HEK293 (cell line): Measurements from ENCODE around the gene DDX27.

Source experiments
- AEBP2 ChIP-seq: fragments of 450-650 bp; formaldehyde crosslinking; IDR thresholded peaks from 2 replicates; pipeline ENCODE4 v1.5.1; 2016; ENCODE audit warnings: missing biosample characterization, missing genetic modification characterization, borderline replicate concordance
- CTCF ChIP-seq: fragments of 450-650 bp; formaldehyde crosslinking; IDR thresholded peaks from 2 replicates; pipeline ENCODE4 v1.5.1; 2016; ENCODE audit warnings: missing biosample characterization, missing genetic modification characterization
- FEZF1 ChIP-seq: fragments of 450-650 bp; formaldehyde crosslinking; IDR thresholded peaks from 2 replicates; pipeline ENCODE4 v1.5.1; 2016; ENCODE audit warnings: missing biosample characterization, missing genetic modification characterization
- GLI2 ChIP-seq: fragments of 450-650 bp; formaldehyde crosslinking; IDR thresholded peaks from 2 replicates; pipeline ENCODE4; 2017; ENCODE audit warnings: missing biosample characterization, missing genetic modification characterization, low read depth, borderline replicate concordance
- KLF16 ChIP-seq: fragments of 450-650 bp; formaldehyde crosslinking; IDR thresholded peaks from 2 replicates; pipeline ENCODE4 v1.5.1; 2017; ENCODE audit warnings: missing biosample characterization, missing genetic modification characterization
- KLF7 ChIP-seq: fragments of 450-650 bp; formaldehyde crosslinking; IDR thresholded peaks from 2 replicates; pipeline ENCODE4 v1.5.1; 2016; ENCODE audit warnings: missing biosample characterization, missing genetic modification characterization, borderline replicate concordance
- KLF8 ChIP-seq: fragments of 450-650 bp; formaldehyde crosslinking; IDR thresholded peaks from 2 replicates; pipeline ENCODE4 v1.5.1; 2016; ENCODE audit warnings: missing biosample characterization, missing genetic modification characterization
- MEIS1 ChIP-seq: sonication (generic); formaldehyde crosslinking; IDR thresholded peaks from 2 replicates; pipeline ENCODE4 v1.8.1; 2022; ENCODE audit warnings: missing genetic modification reagents, mild to moderate bottlenecking, borderline replicate concordance
- SALL2 ChIP-seq: fragments of 450-650 bp; formaldehyde crosslinking; IDR thresholded peaks from 2 replicates; pipeline ENCODE4 v1.5.0; 2017; ENCODE audit warnings: missing biosample characterization, mild to moderate bottlenecking, missing genetic modification characterization, borderline replicate concordance
- SP2 ChIP-seq: fragments of 450-650 bp; formaldehyde crosslinking; IDR thresholded peaks from 2 replicates; pipeline ENCODE4 v1.5.1; 2016; ENCODE audit warnings: missing biosample characterization, missing genetic modification characterization
- ZBTB1 ChIP-seq: fragments of 450-650 bp; formaldehyde crosslinking; IDR thresholded peaks from 2 replicates; pipeline ENCODE4 v1.5.1; 2016; ENCODE audit warnings: missing biosample characterization, missing genetic modification characterization
- ZBTB26 ChIP-seq: fragments of 450-650 bp; formaldehyde crosslinking; optimal IDR thresholded peaks from 2 replicates; pipeline ENCODE3; 2016; ENCODE audit warnings: missing biosample characterization, mild to moderate bottlenecking, missing genetic modification characterization
- ZBTB44 ChIP-seq: fragments of 450-650 bp; IDR thresholded peaks from 2 replicates; pipeline ENCODE4 v1.5.1; 2018; ENCODE audit warnings: missing biosample characterization, mild to moderate bottlenecking, missing genetic modification characterization
- ZBTB48 ChIP-seq: fragments of 450-650 bp; formaldehyde crosslinking; IDR thresholded peaks from 2 replicates; pipeline ENCODE4 v1.5.1; 2016; ENCODE audit warnings: missing biosample characterization, missing genetic modification characterization
- ZBTB7A ChIP-seq: fragments of 450-650 bp; formaldehyde crosslinking; IDR thresholded peaks from 2 replicates; pipeline ENCODE4 v1.5.1; 2016; ENCODE audit warnings: low read depth, missing biosample characterization, missing genetic modification characterization
- ZFP37 ChIP-seq: fragments of 450-650 bp; formaldehyde crosslinking; IDR thresholded peaks from 2 replicates; pipeline ENCODE4 v1.5.1; 2016; ENCODE audit warnings: missing biosample characterization, missing genetic modification characterization
- ZNF114 ChIP-seq: fragments of 450-650 bp; formaldehyde crosslinking; IDR thresholded peaks from 2 replicates; pipeline ENCODE4 v1.5.0; 2017; ENCODE audit warnings: missing biosample characterization, missing genetic modification characterization
- ZNF157 ChIP-seq: fragments of 450-650 bp; formaldehyde crosslinking; IDR thresholded peaks from 2 replicates; pipeline ENCODE4 v1.5.1; 2016; ENCODE audit warnings: missing biosample characterization, missing genetic modification characterization
- ZNF174 ChIP-seq: fragments of 450-650 bp; formaldehyde crosslinking; IDR thresholded peaks from 2 replicates; pipeline ENCODE4 v1.5.0; 2017; ENCODE audit warnings: missing biosample characterization, mild to moderate bottlenecking, missing genetic modification characterization
- ZNF239 ChIP-seq: fragments of 450-650 bp; formaldehyde crosslinking; IDR thresholded peaks from 2 replicates; pipeline ENCODE4 v1.5.1; 2016; ENCODE audit warnings: missing biosample characterization, missing genetic modification characterization
- ZNF266 ChIP-seq: fragments of 450-650 bp; formaldehyde crosslinking; IDR thresholded peaks from 2 replicates; pipeline ENCODE4 v1.5.1; 2016; ENCODE audit warnings: missing biosample characterization, missing genetic modification characterization, low read depth
- ZNF274 ChIP-seq, 2 experiments: fragments of 200-500 bp in 1 of 2; fragments of 450-650 bp in 1 of 2; sonication (Bioruptor generic) in 1 of 2; formaldehyde crosslinking in 1 of 2; IDR thresholded peaks; 2 replicates each; pipeline versions ENCODE4 v1.5.1 to v1.6.1; 2014 to 2016; ENCODE audit warnings: borderline replicate concordance in 1 of 2, inconsistent platforms in 1 of 2, low read length in 1 of 2, missing biosample characterization in 1 of 2, missing genetic modification characterization in 1 of 2
- ZNF473 ChIP-seq: fragments of 450-650 bp; formaldehyde crosslinking; IDR thresholded peaks from 2 replicates; pipeline ENCODE4 v1.5.1; 2017; ENCODE audit warnings: missing biosample characterization, missing genetic modification characterization
- ZNF48 ChIP-seq: fragments of 450-650 bp; formaldehyde crosslinking; IDR thresholded peaks from 2 replicates; pipeline ENCODE4 v1.5.1; 2016; ENCODE audit warnings: missing biosample characterization, missing genetic modification characterization
- ZNF510 ChIP-seq: fragments of 450-650 bp; formaldehyde crosslinking; IDR thresholded peaks from 2 replicates; pipeline ENCODE4 v1.5.1; 2018; ENCODE audit warnings: mild to moderate bottlenecking, missing genetic modification characterization, missing biosample characterization; ENCODE audit not compliant: insufficient replicate concordance
- ZNF529 ChIP-seq: fragments of 450-650 bp; formaldehyde crosslinking; IDR thresholded peaks from 2 replicates; pipeline ENCODE4 v1.5.1; 2017; ENCODE audit warnings: missing genetic modification characterization, missing biosample characterization; ENCODE audit not compliant: insufficient replicate concordance
- ZNF548 ChIP-seq: fragments of 450-650 bp; formaldehyde crosslinking; IDR thresholded peaks from 2 replicates; pipeline ENCODE4 v1.5.1; 2016; ENCODE audit warnings: missing biosample characterization, missing genetic modification characterization
- ZNF555 ChIP-seq: fragments of 450-650 bp; formaldehyde crosslinking; conservative IDR thresholded peaks from 2 replicates; pipeline ENCODE4 v1.5.1; 2017; ENCODE audit warnings: missing biosample characterization, mild to moderate bottlenecking, missing genetic modification characterization, inconsistent platforms
- ZNF561 ChIP-seq: fragments of 450-650 bp; IDR thresholded peaks from 2 replicates; pipeline ENCODE4 v1.5.1; 2018; ENCODE audit warnings: missing biosample characterization, missing genetic modification characterization, borderline replicate concordance
- ZNF600 ChIP-seq: fragments of 450-650 bp; formaldehyde crosslinking; IDR thresholded peaks from 2 replicates; pipeline ENCODE4 v1.5.1; 2016; ENCODE audit warnings: missing biosample characterization, missing genetic modification characterization
- ZNF660 ChIP-seq: fragments of 450-650 bp; IDR thresholded peaks from 2 replicates; pipeline ENCODE4 v1.5.1; 2018; ENCODE audit warnings: missing biosample characterization, mild to moderate bottlenecking, missing genetic modification characterization
- ZNF677 ChIP-seq: fragments of 450-650 bp; IDR thresholded peaks from 2 replicates; pipeline ENCODE4 v1.5.0; 2018; ENCODE audit warnings: missing biosample characterization, mild to moderate bottlenecking, missing genetic modification characterization, moderate library complexity
- ZNF707 ChIP-seq: fragments of 450-650 bp; formaldehyde crosslinking; IDR thresholded peaks from 2 replicates; pipeline ENCODE4 v1.5.1; 2016; ENCODE audit warnings: missing biosample characterization, missing genetic modification characterization
- ZSCAN30 ChIP-seq: fragments of 450-650 bp; IDR thresholded peaks from 2 replicates; pipeline ENCODE4 v1.5.1; 2018; ENCODE audit warnings: missing biosample characterization, mild to moderate bottlenecking, missing genetic modification characterization, moderate library complexity

DDX27 gene

GRCh38 chr20:49278036-49278817, 59.0 kb downstream of the DDX27 start, which contains the start of gene ZNFX1 (continued):
- TF ChIP-seq ZNF174 (tag by site-specific recombination) (no peak), ZBTB1 (peak; percentile 79), ZNF114 (tag by site-specific recombination) (no peak), ZNF548 (tag by site-specific recombination) (no peak), KLF8 (tag by site-specific recombination) (peak; percentile 94), ZNF555 (tag by site-specific recombination) (no peak), ZNF473 (no peak), ZNF266 (no peak), KLF16 (tag by site-specific recombination) (peak; percentile 95), ZNF529 (tag by site-specific recombination) (no peak), CTCF (tag by site-specific recombination) (no peak), ZNF510 (no peak), ZNF48 (tag by site-specific recombination) (no peak), ZNF274 (IDR thresholded peaks at IDR 0.05; ENCODE audit: low read length) (no peak), ZNF274 (tag by site-specific recombination; IDR thresholded peaks at IDR 0.05; ENCODE audit: borderline replicate concordance) (no peak), ZNF561 (peak; percentile 97), ZBTB48 (tag by site-specific recombination) (0 out of 2 replicates have a peak, but pooled peaks have one; percentile 25), GLI2 (tag by site-specific recombination) (no peak), ZBTB44 (tag by site-specific recombination) (0 out of 2 replicates have a peak, but pooled peaks have one; percentile 31), ZNF677 (no peak), ZNF707 (tag by site-specific recombination) (no peak), ZFP37 (tag by site-specific recombination) (peak; percentile 99), FEZF1 (tag by site-specific recombination) (no peak; the same call in 1 of the 2 replicates), ZNF660 (tag by site-specific recombination) (peak; percentile 74), ZNF600 (tag by site-specific recombination) (peak; percentile 85), SP2 (tag by site-specific recombination) (peak; percentile 75), MEIS1 (no peak), AEBP2 (tag by site-specific recombination) (no peak; the same call in 1 of the 2 replicates), KLF7 (tag by site-specific recombination) (peak; percentile 37; the same call in 1 of the 2 replicates), ZSCAN30 (tag by site-specific recombination) (peak; percentile 80), ZBTB26 (tag by site-specific recombination) (peak; percentile 90), SALL2 (tag by site-specific recombination) (no peak), ZNF157 (tag by site-specific recombination) (no peak), ZNF239 (tag by site-specific recombination) (no peak), ZBTB7A (peak; percentile 89)
